Activated CD4-positive, alpha-beta T cell treated with anti-CD3 and anti-CD28 coated beads for 36 hours (primary cell): ENCODE measurements around the gene IFNW1. TPM values are rescaled to one million over a fixed set of nuclear protein-coding genes. Genes with fewer than 3 reads are reported as not detected.

Experiments used
- ATAC-seq: fragments of 200-7000 bp; cut with Tn5 transposase; one replicate; pipeline ENCODE4 v1.10.0; 2021; ENCODE audit warnings: mild to moderate bottlenecking, moderate library complexity
- CTCF ChIA-PET: fragments of 350-600 bp; sonication (Branson Sonifier 250); formaldehyde crosslinking; loops from one replicate; lab custom pipeline; 2021; ENCODE audit warnings: antibody characterized with exemption; lab: Charles Lee
- POLR2A ChIA-PET: fragments of 350-600 bp; sonication (Branson Sonifier 250); formaldehyde crosslinking; loops from one replicate; lab custom pipeline; 2021; ENCODE audit warnings: antibody characterized with exemption, inconsistent platforms; lab: Charles Lee
- DNase-seq: peaks from one replicate; pipeline ENCODE4 v3.0.0-alpha.2; 2020
- H3K27ac Mint-ChIP-seq: one replicate; pipeline ENCODE4 v1.8.0; 2021; ENCODE audit warnings: mixed read lengths
- H3K27me3 Mint-ChIP-seq: one replicate; pipeline ENCODE4 v1.8.0; 2021; ENCODE audit warnings: mixed read lengths
- H3K36me3 Mint-ChIP-seq: one replicate; pipeline ENCODE4 v1.8.0; 2021; ENCODE audit warnings: low read depth, mixed read lengths
- H3K4me1 Mint-ChIP-seq: one replicate; pipeline ENCODE4 v1.8.0; 2021; ENCODE audit warnings: mixed read lengths
- H3K4me3 Mint-ChIP-seq: one replicate; pipeline ENCODE4 v1.8.0; 2021; ENCODE audit warnings: mild to moderate bottlenecking, moderate library complexity, mixed read lengths
- H3K9me3 Mint-ChIP-seq: one replicate; pipeline ENCODE4 v1.8.0; 2021; ENCODE audit warnings: low read depth, mixed read lengths
- intact Hi-C, 2 experiments: fragments of 100-400 bp; cut with DNase I in 1 of 2; cut with micrococcal nuclease in 1 of 2; formaldehyde crosslinking; loops; one replicate each; pipeline versions ENCODE4 v1.14.2 to v1.15.1; 2022 to 2024; cut with DNase I, micrococcal nuclease
- total RNA-seq, 2 experiments: library from RNA; stranded (reverse); gene quantifications; one replicate each; pipeline ENCODE4 v1.2.3, GENCODE V29; 2021

The IFNW1 gene
- total RNA-seq, 2 experiments from 2014 or later = not detected

DNA sequence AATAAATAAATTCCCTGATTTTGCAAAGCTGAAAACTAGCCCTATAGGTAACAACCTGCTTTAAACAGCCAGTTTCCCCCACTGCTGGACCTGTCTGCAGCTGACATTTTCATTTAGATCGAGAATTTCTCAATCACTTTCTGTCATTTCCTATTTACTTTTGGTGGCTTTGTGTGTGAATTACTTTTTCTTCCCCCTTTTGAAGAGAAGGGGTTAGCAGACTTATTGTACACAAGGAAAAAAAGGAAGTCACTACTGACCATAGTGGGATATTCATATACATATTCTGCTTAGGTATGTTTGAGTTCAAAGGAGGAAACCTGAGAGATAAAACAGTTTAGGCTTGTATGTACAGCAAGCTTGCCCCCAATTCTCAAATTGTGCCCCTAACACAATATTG lies 36.8 kb downstream of the IFNW1 start:
- H3K4me3 Mint-ChIP-seq = no peak overlapping the region
- no peaks in the 10 kb centered on the region for H3K36me3 Mint-ChIP-seq
- DNase-seq (no peak), ATAC-seq (no peak)
- H3K4me1 Mint-ChIP-seq = peaks cover 4% of the 10 kb centered on the region
- ChIA-PET POLR2A (interaction anchor here (0.6 kb wide), 1 partner anchor 157 kb away, joined by 3 read pairs; no protein-coding TSS in a partner anchor), CTCF (interaction anchor here (0.6 to 1.5 kb wide), 4 partner anchors 9 to 220 kb away, joined by 3 to 6 read pairs (median 4); partner anchors contain the start of gene IFNB1)
- H3K27ac Mint-ChIP-seq = no peak overlapping the region
- no peaks in the 10 kb centered on the region for H3K27me3 Mint-ChIP-seq
- H3K9me3 Mint-ChIP-seq = no peaks in the 10 kb centered on the region
- intact Hi-C loops = no loop called here

DNA sequence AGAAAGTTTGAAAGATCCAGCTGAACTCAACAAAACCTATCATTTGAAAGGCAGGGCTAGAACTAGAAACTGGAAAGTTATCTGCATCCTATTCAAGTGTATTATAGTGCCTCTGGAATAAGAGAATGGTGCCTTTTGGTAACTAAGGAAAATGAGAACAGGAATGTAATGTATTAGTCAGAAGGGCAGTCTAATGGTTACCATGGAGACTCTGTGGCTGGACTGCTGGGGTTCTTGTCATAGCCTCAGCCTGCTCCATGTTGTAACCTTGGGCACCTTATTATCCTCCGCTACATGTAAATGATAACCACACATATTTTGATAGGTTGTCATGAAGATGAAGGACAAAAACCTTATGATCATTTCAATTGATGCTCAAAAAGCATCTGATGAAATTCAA lies 39.3 kb downstream of the IFNW1 start:
- POLR2A ChIA-PET = no interaction called here
- Mint-ChIP-seq H3K9me3 (no peaks in the 10 kb centered on the region), H3K27ac (no peak overlapping the region), H3K4me3 (no peak overlapping the region), H3K27me3 (no peaks in the 10 kb centered on the region), H3K4me1 (peaks cover 6% of the 10 kb centered on the region), H3K36me3 (no peaks in the 10 kb centered on the region)
- ATAC-seq = no peak
- intact Hi-C loops = no loop called here
- CTCF ChIA-PET = interaction anchor here (1.1 to 1.7 kb wide), 2 partner anchors 8 to 474 kb away, joined by 5 to 10 read pairs; no protein-coding TSS in a partner anchor
- DNase-seq = no peak

DNA sequence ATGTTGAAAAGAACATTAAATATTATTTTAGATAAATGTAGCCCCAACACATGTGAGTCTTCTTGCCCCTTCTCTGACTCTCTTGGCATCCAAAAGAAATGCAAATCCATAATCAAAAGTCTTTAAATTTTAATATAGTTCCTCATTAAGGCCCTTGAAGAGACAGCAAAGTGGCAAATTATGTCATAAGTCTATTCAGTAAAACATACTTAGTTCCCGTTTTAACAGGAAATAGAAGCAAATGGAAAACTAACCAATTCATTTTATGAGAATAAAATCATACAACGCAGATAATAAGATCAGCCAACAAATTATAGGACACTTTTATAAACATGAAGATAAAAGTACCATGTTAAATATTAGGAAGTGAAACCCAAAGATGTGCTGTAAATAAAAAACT lies 43.8 kb downstream of the IFNW1 start:
- Mint-ChIP-seq H3K27ac (no peak overlapping the region), H3K4me3 (no peak overlapping the region), H3K9me3 (no peaks in the 10 kb centered on the region), H3K27me3 (no peaks in the 10 kb centered on the region), H3K36me3 (no peaks in the 10 kb centered on the region), H3K4me1 (peaks cover 24% of the 10 kb centered on the region)
- POLR2A ChIA-PET = no interaction called here
- no peak for ATAC-seq
- CTCF ChIA-PET = interaction anchor here (1.1 kb wide), 1 partner anchor 15 kb away, joined by 3 read pairs; no protein-coding TSS in a partner anchor
- no peak for DNase-seq
- intact Hi-C loops = loop anchor here in 1 of 2 experiments (2.0 to 5.0 kb wide), 5 partner anchors 415 to 1099 kb away; no protein-coding TSS in a partner anchor

DNA sequence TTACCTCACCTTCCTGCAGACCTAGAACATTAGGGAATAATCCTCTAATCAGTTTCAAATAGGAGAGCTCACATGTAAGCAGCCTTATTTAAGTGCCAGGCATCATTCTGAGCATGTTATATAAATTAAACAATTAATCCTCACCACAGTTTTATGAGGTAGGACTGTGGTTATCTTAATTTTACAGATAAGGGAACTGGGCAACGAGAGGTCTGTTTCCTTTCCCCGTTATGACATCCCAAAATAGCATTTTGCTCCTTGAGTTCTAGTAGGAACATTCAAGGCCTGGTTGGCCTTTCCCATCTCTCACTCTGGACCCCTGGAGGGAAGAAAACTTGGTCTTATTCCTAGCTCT lies 44.8 kb downstream of the IFNW1 start:
- intact Hi-C loops = loop anchor here (1.0 to 5.0 kb wide), 7 partner anchors 66 to 1098 kb away; partner anchors contain the start of genes HACD4 (in 2 of the 2) and MLLT3 (in 1 of the 2)

DNA sequence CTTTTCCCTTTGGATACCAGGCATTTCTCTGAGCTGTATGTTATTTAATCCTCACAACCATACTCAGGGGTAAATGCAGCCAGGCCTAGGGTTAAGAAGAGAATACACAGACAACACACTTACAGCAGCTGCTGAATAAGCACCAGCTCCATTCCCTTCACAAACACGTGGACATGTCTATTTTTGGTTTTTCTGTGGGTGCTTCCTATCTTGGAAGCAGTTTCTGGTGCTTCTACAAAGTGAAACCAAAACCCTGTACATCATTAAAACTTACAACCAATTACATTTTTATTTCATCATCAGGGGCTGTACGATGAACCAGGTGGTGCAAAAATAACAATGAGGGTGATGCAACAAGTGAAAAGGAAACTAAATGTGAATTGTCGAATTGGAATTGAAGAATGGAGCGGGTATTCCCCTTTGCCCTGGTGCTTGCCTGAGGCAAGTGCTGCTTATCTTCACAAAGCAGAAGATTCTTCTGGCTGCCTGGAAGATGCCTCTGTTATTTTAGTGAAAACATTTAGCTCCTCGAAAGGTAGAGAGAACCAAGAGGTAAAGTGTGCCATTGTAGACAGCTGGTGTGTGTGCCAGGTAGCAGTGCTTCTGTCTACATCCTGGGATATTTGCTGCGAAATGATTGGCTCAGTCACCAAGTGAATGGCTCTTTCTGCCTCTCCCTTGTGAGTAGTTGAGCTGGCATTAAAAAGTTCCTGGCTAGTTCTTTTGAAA lies 45.3 kb downstream of the IFNW1 start:
- no peaks in the 10 kb centered on the region for H3K9me3 Mint-ChIP-seq
- DNase-seq = peak; percentile 64
- no peaks in the 10 kb centered on the region for H3K27me3 Mint-ChIP-seq
- H3K27ac Mint-ChIP-seq = peak overlapping the region; percentile 87
- H3K36me3 Mint-ChIP-seq = no peaks in the 10 kb centered on the region
- POLR2A ChIA-PET = interaction anchor here (0.6 to 0.7 kb wide), 2 partner anchors 51 to 226 kb away, joined by 3 read pairs; no protein-coding TSS in a partner anchor
- intact Hi-C loops = loop anchor here (1.0 to 5.0 kb wide), 7 partner anchors 65 to 1098 kb away; partner anchors contain the start of genes HACD4 (in 2 of the 2) and MLLT3 (in 1 of the 2)
- peak overlapping the region; percentile 58 for H3K4me3 Mint-ChIP-seq
- peak; percentile 95 for ATAC-seq
- CTCF ChIA-PET = interaction anchor here (0.6 to 1.9 kb wide), 7 partner anchors 9 to 496 kb away, joined by 3 to 13 read pairs (median 3); partner anchors contain the start of gene IFNB1
- H3K4me1 Mint-ChIP-seq = peaks cover 31% of the 10 kb centered on the region

More for the DNA sequence above, 44.8 kb downstream of the IFNW1 start:
- Mint-ChIP-seq H3K27ac (peak overlapping the region; percentile 87), H3K4me1 (peaks cover 28% of the 10 kb centered on the region), H3K36me3 (no peaks in the 10 kb centered on the region), H3K4me3 (peak overlapping the region; percentile 58), H3K27me3 (no peaks in the 10 kb centered on the region), H3K9me3 (no peaks in the 10 kb centered on the region)
- CTCF ChIA-PET = interaction anchor here (1.1 to 1.9 kb wide), 5 partner anchors 8 to 472 kb away, joined by 3 to 13 read pairs (median 5); partner anchors contain the start of gene IFNB1
- no peak for ATAC-seq
- no peak for DNase-seq
- POLR2A ChIA-PET = no interaction called here

DNA sequence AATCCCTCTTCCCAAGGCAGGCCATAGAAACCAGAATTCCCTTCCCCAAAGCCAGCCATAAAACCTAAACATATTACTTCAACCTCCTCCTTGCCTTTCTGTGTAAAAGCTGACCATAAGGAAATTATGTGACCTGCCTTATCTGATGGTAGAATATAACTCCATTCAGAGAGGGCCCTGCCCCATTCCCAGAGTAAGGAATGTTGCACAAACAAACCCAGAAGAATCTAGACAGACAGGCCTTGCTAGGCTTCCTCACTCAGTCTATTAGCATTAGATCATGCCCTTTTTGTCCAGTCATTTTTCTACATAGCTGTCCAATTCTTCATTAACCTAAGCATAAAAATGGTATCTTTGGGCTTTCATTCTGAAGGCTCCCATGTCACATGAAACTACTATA lies 46.1 kb downstream of the IFNW1 start:
- DNase-seq (no peak), ATAC-seq (no peak)
- Mint-ChIP-seq H3K9me3 (no peaks in the 10 kb centered on the region), H3K4me3 (peak overlapping the region; percentile 58), H3K4me1 (peaks cover 29% of the 10 kb centered on the region), H3K27ac (peak overlapping the region; percentile 87), H3K36me3 (no peaks in the 10 kb centered on the region), H3K27me3 (no peaks in the 10 kb centered on the region)
- ChIA-PET CTCF (interaction anchor here (0.6 to 1.9 kb wide), 5 partner anchors 9 to 497 kb away, joined by 3 to 13 read pairs (median 5); partner anchors contain the start of gene IFNB1), POLR2A (interaction anchor here (0.7 kb wide), 1 partner anchor 225 kb away, joined by 3 read pairs; no protein-coding TSS in a partner anchor)
- intact Hi-C loops = loop anchor here in 1 of 2 experiments (5.0 kb wide), 3 partner anchors 538 to 773 kb away; no protein-coding TSS in a partner anchor

Other genes starting within 250 kb of the IFNW1 start
- gene HACD4, start 110.2 kb downstream of the IFNW1 start, total RNA-seq = 1 to 10 TPM; 2.7 to 3.0 TPM
- 1 to 10 TPM; 1.4 to 2.2 TPM for gene IFNB1, start 63.9 kb downstream of the IFNW1 start, total RNA-seq
- gene IFNA21, start 24.8 kb upstream of the IFNW1 start, total RNA-seq = not detected
- not detected for gene IFNA4, start 45.8 kb upstream of the IFNW1 start, total RNA-seq
- not detected for gene IFNA7, start 60.4 kb upstream of the IFNW1 start, total RNA-seq
- gene IFNA10, start 65.3 kb upstream of the IFNW1 start, total RNA-seq = not detected
- not detected for gene IFNA16, start 75.5 kb upstream of the IFNW1 start, total RNA-seq
- not detected for gene IFNA17, start 86.4 kb upstream of the IFNW1 start, total RNA-seq
- gene IFNA14, start 98.2 kb upstream of the IFNW1 start, total RNA-seq = not detected
- not detected for gene IFNA5, start 163.5 kb upstream of the IFNW1 start, total RNA-seq
- gene KLHL9, start 193.6 kb upstream of the IFNW1 start, total RNA-seq = 10 to 100 TPM; 11.7 to 14.7 TPM
- not detected for gene IFNA6, start 209.1 kb upstream of the IFNW1 start, total RNA-seq
- gene IFNA13, start 226.2 kb upstream of the IFNW1 start, total RNA-seq = not detected
- gene IFNA2, start 243.6 kb upstream of the IFNW1 start, total RNA-seq = not detected